ENCODE results near the gene MRPL41. TPM values are rescaled to one million over a fixed set of nuclear protein-coding genes. Genes with fewer than 3 reads are reported as not detected.
"Not testable (repeated sequence)": the region's sequence is repeated elsewhere in the genome, so short reads cannot be mapped to it uniquely, and the experiment has no call there.

The MRPL41 gene
- polyA plus RNA-seq, 4 donors, result 15.5 to 30.0 (median 17.1) TPM

DNA sequence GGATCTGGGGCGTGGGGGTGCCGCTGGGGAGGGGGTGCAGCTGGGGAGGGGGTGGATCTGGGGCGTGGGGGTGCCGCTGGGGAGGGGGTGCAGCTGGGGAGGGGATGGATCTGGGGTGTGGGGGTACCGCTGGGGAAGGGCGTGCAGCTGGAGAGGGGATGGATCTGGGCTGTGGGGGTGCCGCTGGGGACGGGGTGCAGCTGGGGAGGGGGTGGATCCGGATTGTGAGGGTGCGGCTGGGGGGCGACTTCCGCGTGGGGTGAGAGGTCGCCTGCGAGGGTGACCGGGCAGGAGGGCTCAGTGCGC lies 768 bp upstream of the MRPL41 start:
- DNase-seq (ENCODE audit: low read depth in 4 of 4, low spot score in 3 of 4), result not testable (repeated sequence)

DNA sequence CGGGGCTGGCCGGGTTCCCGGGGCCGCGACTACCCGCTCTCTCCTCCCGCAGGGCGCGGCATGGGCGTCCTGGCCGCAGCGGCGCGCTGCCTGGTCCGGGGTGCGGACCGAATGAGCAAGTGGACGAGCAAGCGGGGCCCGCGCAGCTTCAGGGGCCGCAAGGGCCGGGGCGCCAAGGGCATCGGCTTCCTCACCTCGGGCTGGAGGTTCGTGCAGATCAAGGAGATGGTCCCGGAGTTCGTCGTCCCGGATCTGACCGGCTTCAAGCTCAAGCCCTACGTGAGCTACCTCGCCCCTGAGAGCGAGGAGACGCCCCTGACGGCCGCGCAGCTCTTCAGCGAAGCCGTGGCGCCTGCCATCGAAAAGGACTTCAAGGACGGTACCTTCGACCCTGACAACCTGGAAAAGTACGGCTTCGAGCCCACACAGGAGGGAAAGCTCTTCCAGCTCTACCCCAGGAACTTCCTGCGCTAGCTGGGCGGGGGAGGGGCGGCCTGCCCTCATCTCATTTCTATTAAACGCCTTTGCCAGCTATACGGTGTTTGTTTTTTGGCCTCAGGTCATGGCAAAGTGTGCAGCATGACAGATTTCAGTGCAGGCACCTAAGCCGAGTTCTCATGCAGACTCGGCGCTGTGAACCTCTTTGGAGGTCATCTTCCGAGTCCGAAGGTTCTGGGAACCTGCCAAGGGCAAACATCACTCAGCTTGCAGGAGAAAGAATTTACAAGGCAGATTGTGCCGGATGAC lies 516 bp downstream of the MRPL41 start:
- peak in 1 of 4 donors; percentile 35 for DNase-seq (ENCODE audit: low read depth in 4 of 4, low spot score in 3 of 4)

DNA sequence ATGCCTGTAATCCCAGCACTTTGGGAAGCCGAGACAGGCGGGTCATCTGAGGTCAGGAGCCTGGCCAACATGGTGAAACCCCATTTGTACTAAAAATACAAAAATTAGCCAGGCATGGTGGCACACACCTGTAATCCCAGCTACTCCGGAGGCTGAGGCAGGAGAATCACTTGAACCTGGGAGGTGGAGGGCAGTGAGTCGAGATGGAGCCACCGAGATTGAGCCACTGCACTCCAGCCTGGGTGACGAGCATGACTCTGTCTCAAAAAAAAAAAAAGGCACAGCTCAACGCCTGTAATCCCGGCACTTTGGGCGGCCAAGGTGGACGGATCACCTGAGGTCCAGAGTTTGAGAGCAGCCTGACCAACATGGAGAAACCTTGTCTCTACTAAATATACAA lies 2.0 kb downstream of the MRPL41 start:
- not testable (repeated sequence) for DNase-seq (ENCODE audit: low read depth in 4 of 4, low spot score in 3 of 4)

DNA sequence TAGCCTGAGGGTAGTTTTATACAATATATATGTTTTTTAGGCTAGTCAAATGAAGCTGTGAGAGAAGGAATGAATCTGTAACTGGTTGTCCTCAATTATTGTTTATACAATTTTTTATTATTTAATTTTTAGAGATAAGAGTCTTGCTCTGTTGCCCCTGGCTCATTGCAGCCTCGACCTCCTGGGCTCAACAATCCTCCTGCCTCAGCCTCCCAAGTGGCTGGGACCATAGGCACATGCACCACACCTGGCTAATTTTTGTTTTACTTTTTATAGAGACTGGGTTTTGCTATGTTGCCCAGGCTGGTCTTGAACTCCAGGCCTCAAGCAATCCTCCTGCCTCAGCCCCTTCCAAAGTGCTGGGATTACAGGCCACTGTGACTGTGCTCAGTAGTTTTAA lies 2.7 kb downstream of the MRPL41 start:
- DNase-seq (ENCODE audit: low read depth in 4 of 4, low spot score in 3 of 4), result no peak

DNA sequence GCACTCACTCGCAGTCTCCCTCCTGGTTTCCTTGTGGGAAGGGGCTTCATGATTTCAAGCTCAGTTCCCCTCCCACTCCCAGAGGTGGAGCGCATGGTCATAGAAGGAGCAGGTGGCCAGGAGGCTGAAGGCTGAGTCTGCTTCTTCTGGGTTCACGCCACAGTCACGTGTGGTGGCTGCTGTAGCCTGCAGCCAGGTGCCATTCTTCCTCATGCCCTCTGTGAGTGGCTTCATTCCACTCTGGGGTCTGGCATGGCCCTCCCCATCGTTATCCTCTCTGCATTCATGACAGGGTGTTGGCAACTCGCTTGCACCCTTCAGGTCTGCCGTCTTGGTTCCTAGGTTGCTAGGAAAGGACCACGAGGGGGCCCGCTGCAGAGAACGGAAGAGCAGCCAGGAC lies 3.5 kb downstream of the MRPL41 start:
- DNase-seq (ENCODE audit: low read depth in 4 of 4, low spot score in 3 of 4), result no peak

DNA sequence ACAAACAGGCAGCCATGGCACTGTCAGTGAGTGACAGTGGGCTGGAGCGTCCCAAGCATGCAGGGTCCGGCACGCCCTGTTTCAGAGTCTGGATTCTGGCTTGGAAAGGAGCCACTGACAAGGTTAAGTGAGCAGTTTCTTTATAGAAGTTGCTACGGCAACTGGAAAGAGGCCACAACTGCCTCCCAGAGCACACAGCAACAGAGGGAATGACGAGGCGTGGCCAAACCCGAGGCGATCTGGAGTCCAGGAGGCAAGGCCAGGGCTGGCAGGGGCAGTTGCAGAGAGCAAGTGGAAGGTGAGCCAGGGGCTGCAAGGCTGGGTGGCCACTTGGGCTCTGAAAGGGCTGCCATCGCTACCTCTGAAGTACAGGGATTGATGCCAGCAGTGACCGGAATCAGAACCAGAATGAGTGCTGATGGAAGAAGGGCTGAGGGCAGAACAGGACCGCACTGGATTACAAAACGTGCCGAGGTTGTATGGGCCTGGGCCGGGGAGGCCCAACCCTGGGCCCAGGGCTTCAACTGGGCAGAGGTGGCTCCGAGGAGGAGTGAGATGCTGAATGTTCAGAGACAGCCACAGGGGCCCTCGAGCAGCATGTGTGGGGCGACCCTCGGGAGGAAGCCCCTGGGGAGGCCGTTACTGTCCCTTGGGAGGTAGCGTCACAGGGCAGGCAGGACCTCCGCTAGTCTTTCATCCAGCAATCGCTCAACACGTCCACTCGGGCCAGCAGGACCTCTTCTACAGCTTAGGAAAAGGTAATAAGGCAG lies 4.6 kb downstream of the MRPL41 start:
- DNase-seq (ENCODE audit: low read depth in 4 of 4, low spot score in 3 of 4), result no peak

DNA sequence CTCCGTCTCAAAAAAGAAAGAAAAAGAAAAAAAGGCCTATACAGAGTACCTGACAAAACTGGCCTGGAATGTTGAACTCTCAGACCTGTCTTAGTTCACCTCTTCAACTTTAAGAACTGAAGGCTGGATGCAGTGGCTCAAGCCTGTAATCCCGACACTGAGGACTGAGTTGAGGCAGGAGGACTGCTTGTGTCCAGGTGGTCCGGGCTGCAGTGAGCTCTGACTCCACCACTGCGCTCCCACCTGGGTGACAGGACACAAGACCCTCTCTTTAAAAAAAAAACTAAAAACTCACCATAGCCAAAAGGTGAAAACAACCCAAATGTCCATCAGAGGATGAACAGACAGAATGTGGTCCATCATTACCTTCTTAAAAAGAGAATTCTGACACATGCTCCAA lies 6.4 kb downstream of the MRPL41 start:
- no peak for DNase-seq (ENCODE audit: low read depth in 4 of 4, low spot score in 3 of 4)

DNA sequence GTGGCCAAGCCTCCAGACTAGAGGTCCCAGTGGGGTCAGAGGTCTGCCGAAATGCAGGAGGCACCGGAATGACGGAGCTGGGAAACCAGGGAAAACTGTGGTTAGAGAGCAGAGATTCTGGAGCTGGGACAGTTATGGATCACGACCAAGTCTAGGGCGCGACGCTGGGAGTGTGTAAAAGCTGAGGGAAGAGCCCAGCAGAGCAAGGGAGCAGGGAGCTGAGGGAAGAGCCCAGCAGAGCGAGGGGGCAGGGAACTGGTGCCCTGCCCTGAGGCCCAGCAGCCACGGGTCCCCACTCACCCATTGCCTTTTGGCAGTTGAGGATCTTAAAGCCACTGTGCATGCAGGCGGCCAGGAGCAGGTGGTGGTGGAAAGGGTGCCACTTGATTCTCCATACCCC lies 12.5 kb downstream of the MRPL41 start:
- no peak for DNase-seq (ENCODE audit: low read depth in 4 of 4, low spot score in 3 of 4)

DNA sequence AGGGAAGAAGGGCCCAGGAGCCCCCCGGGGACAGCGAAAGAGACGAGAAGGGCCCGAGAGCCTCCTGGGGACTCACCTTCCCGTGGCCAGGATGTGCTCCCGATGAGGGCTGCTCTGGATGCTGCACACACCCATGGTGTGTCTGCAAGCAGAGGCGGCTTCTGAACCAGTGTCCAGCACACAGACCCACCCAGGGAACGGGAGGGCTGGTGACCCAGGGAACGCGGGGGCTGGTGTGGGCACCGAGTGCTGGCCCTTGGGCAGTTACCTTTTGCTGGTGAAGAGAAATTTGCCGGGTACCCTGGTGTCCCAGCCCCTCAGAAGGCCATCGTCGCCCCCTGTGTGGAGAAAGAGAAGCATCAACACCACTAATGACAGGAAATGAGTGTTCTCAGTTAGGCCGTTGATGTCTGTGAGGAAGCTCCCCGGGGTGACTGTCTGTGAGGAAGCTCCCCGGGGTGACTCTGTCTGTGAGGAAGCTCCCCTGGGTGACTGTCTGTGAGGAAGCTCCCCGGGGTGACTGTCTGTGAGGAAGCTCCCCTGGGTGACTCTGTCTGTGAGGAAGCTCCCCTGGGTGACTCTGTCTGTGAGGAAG lies 13.2 kb downstream of the MRPL41 start:
- no peak for DNase-seq (ENCODE audit: low read depth in 4 of 4, low spot score in 3 of 4)

DNA sequence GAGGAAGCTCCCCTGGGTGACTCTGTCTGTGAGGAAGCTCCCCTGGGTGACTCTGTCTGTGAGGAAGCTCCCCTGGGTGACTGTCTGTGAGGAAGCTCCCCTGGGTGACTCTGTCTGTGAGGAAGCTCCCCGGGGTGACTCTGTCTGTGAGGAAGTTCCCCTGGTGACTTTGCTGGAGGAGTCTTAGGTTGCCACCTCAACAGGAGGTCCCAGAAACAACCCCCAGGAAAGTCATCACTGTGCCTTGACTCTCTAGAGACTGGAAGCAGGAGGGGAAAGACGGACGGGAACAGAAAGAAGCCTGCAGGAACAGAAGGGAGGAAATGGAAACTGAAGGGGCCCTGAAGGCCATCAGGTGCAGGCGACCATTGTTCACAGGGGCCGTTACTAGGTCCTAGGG lies 16.8 kb downstream of the MRPL41 start:
- DNase-seq (ENCODE audit: low read depth in 4 of 4, low spot score in 3 of 4), result not testable (repeated sequence)

DNA sequence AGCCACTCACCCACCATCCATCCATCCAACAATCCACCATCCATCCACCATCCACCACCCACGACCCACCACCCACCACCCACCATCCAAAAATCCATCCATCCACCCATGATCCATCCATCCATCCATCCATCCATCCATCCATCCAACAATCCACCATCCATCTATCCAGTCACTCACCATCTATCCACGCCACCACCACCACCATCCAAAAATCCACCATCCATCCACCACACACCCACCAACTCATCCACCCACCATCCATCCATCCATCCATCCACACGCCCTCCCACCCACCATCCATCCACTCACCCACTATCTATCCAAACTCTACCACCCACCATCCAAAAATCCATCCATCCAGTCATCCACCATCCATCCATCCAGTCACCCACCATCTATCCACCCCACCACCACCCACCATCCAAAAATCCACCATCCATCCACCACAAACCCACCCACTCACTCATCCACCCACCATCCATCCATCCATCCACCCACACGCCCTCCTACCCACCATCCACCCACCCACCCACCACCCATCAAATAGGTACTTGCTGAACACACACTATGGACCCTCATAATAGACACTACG lies 18.0 kb downstream of the MRPL41 start:
- no peak for DNase-seq (ENCODE audit: low read depth in 4 of 4, low spot score in 3 of 4)

DNA sequence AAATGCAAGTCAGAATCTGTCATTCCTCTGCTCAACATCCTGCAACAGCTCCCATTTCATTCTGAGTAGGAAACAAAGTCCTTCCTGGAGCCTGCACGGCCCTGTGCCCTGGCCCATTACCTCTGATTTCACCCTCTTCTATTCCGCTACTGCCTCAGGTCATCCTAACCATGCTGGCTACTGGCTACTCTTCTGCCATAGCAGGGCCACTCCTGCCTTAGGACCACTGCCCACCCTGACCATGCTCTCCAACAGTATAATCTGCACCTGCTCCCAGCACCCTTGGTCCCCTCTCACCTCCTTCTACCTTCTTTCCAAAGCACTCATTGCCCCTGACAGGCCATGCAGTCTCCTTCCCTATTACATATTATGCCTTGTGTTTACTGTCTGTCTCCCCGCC lies 18.9 kb downstream of the MRPL41 start:
- no peak for DNase-seq (ENCODE audit: low read depth in 4 of 4, low spot score in 3 of 4)

DNA sequence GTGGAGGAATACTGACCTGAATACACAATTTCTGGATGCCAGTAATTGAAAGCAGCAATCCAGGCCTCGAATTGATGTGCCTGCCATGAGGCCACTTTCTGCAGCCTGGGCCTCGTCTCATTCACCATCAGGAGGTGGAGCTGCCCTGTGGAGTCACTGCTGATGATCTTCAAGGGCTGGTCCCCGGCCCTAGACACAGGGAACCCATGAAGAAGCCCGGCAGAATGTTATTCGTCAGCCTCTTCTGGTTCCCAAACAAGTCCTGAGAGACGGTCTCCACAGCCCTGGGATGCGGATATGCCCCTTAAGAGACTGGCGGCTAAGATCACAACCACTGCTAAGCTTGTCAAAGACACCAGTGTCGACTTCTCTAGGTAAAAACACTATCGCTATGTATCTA lies 22.5 kb downstream of the MRPL41 start:
- no peak for DNase-seq (ENCODE audit: low read depth in 4 of 4, low spot score in 3 of 4)

DNA sequence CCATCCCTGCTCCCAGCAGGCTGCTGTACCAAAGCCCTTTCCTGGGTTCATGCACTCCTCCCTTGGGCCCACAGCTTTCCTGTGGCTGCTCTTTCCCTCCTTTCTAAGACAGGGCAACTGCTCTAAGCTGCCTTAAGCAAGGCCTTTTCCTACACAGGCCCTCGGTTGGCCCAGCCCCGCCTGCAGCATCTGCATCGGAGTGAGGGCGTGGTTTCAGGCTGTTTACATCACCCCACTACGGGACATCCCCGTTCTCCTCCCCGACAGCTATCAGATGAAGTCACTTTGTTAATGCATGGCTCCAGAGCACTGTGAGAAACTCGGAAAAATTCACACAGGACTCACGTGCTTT lies 23.7 kb downstream of the MRPL41 start:
- no peak for DNase-seq (ENCODE audit: low read depth in 4 of 4, low spot score in 3 of 4)

DNA sequence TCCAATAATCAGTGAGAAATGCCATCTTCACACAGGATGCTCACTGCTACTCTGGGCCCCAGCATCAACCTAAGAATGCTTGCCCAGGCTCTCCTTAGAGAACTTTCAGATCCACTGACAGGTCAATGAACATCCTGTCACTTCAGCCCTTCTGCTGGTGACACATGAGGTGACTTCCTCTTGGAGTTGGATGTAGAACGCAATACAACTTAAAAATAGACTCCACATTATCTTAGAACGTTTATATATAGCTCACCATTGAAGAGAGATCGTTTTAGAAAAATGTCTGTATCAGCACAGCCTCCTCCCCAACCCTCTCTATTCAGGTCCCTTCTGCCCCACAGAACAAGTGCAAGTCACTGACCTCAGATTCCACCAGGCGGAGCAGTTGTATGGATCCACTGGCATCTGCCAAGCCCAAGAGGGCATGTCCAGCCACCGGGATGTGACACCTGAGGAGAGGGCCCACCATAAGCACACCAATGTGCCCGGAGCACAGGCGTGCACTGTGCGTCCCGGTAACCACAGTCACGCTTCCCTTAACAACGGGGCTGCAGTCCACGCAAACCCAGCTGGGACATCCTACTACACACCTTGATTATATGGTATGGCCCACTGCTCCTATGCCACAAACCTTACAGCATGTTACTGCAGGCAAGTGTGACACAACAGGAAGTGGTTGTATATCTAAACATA lies 24.2 kb downstream of the MRPL41 start:
- no peak for DNase-seq (ENCODE audit: low read depth in 4 of 4, low spot score in 3 of 4)

DNA sequence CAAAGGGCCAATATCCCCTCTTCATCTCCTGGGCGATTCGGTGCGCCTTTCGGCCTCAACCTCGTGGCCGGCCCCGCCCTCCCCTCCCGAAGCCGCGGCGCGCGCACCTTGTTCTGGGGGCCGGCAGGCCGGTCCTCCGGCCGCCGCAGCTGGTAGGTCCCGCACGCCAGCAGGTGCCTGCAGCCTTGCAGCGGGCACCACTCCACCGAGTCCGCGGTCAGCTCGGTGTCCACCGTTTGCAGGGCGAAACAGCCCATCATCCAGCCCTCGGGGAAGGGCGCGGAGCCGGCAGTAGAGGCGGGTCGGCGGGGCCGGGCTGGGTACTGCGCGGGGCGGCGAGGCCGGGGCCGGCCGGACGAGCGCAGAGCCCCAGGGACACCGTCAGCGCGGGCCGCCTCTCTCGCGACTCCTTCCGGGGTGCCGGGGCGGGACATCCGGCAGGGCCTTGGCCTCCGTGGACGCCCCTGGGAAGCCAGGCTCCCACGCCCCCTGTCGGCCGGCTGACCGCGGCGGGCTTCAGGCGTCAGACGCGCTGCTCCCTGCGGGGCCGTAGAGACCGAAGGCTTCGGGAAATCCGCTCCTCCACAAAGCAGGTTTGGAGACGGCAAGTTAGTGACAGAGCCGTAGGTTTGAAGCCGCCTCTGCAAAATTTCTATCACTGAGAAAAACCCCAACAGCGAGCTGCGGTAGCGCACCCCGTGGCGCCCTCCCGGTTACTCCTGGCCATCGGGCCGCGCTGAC lies 27.0 kb downstream of the MRPL41 start, which contains the start of gene DPH7:
TSS of gene DPH7 (minus strand) at position 408 of the 741 bp plus-strand sequence. CDS start at position 260, 148 bp downstream.
- DNase-seq (ENCODE audit: low read depth in 4 of 4, low spot score in 3 of 4), result peak; percentile 83 to 87 (median 85)

DNA sequence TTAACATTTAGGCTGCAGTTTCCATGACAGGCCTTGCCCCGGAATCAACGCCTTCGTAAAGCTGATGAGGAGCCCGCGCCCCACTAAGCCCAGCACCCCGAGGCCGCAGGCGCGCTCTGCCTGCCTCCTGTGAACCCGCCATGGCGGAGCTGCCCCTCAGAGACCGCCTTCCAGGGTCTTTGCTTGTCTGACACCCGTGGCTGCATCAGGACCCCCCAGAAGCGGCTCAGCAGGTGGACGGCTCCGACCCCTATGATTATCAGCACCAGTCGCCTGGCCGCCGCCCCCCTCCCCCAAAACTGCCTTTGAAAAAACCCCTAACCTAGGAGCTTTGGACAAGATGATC lies 27.6 kb downstream of the MRPL41 start:
- DNase-seq (ENCODE audit: low read depth in 4 of 4, low spot score in 3 of 4), result no peak

DNA sequence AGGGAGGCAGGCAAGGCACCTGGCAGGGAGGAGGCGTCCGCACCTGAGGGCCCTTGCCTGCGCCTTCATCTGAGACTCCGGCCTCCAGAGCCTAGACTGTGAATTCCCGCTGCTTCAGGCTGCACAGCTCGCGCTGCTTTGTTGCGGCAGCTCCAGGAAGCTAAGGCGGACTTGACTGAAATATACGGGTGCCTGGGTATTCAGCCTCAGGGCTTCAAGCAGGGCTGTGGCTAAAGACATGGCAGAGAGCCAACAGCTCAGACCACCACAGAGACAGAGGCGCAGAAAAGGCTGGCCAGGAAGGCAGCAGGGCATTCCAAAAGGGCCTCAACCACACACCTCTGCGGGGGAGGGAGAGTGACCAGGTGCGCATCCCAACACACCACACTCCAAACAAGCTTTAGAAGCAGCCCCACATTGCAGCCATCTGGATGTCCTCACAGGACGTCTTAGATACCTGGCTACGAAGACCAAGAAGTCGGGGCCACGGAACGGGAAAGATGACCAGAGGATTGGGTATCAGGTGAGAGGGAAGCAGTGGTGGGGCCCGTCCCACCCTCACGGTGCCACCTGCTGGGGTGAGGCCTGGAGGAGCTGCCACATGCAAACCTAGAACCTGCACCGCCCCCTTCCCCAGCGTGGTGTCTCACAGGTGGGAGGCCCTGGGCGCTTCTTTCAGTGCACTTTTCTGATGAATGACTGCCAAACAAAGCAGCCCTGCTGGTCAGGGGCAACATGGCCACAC lies 28.7 kb downstream of the MRPL41 start:
- DNase-seq (ENCODE audit: low read depth in 4 of 4, low spot score in 3 of 4), result no peak

DNA sequence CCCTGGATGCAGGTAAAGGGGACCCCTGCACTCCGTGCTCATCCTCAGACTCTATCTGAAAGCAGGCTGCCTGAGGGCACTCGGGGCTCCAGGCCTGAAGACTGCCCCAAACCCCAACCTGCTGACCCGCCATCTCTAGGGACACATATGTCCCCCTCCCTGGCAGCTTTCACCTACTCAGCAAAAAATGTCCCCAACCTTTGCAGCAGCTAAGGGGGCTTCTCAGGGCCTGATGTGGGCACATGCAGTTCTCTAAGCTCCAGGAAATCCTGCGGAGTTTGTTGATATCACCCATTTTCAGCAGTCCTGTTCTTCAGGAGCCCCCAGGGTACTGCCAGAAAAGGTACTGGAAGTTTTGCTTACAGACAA lies 29.3 kb downstream of the MRPL41 start:
- no peak for DNase-seq (ENCODE audit: low read depth in 4 of 4, low spot score in 3 of 4)

Data from right renal pelvis (tissue), 4 donors.